CD4-positive, alpha-beta T cell treated with Interferon gamma for 1 hour (primary cell): ENCODE measurements around the gene LMF1.
"Not testable (repeated sequence)": the region's sequence is repeated elsewhere in the genome, so short reads cannot be mapped to it uniquely, and the experiment has no call there.

Experiments used
- DNase-seq: peaks from one replicate; pipeline ENCODE4 v3.0.0-alpha.2; 2020

The LMF1 gene

GRCh38 chr16:842061-842476, 128.7 kb downstream of the LMF1 start:
- no peak for DNase-seq

- DNase-seq = no peak
Observed at GRCh38 chr16:841455-842060, 129.2 kb downstream of the LMF1 start.

GRCh38 chr16:840561-841454, 130.0 kb downstream of the LMF1 start:
- no peak for DNase-seq

DNA sequence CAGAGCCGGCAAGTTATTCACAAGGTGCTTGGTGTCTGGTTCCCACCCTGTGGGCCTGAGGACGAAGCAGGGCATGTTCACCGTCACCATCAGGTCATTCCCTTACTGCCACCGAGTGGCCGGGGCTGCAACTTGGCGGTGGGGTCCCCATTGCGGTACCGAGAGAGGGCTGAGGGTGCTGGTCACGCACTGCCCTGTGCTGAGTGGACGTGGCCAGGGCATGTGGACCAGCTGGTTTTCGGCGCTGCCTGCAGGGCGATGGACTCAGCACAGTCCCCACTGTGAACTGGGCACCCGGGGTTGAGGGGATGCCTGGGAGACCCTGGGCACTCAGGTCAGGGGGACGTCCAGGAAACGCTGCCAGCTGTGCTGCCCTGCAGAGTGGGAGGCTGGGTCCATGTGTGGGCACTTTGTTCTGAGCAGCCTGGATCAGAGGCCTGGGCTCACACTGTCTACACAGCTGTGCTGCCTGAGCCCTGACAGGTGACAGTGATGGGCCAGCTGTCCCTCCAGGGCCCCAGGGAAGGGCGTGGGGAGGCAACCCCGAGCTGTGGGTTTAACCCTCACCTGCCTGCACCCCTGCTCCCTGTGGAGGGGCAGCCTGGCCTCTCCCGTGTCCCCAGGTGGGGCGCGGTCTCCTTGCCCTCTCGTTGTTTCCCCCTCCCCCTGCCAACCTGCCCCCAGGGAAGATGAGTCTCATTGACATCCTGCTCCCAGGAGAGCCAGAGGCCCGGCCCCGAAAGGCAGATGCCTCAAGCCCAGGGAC, 131.0 kb downstream of the LMF1 start:
- DNase-seq = no peak

DNA sequence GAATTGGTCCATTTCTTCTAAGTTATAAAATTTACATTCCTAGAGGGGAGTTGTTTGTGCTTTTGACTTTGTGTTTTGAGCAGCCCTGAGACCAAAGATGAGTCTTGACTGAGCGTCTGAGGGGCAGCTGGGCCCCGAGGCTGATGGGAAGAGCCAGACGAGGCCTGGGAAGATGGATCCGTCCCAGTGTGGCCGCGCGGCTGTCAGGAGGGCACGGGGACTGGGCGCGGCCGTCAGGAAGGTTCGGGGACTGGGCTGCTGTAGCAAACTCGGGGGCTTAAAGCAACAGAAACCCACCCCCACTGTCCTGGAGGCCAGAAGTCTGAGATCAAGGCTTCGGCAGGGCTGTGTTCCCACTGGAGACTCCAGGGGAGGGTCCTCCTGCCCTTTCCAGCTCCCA, 132.0 kb downstream of the LMF1 start:
- DNase-seq = no peak

DNA sequence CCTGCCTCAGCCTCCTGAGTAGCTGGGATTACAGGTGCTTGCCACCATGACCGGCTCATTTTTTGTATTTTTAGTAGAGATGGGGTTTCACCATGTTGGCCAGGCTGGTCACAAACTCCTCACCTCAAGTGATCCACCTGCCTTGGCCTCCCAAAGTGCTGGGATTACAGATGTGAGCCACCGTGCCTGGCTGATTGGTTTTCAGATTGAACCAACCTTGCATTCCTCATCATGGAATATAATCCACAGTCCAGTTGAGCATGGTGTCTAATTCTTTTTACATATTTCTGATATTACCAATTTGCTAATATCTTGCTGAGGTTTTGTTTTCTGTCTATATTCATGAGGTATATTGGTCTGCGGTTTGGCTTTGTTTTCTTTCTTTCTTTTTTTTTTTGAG, 134.0 kb downstream of the LMF1 start:
- not testable (repeated sequence) for DNase-seq

DNA sequence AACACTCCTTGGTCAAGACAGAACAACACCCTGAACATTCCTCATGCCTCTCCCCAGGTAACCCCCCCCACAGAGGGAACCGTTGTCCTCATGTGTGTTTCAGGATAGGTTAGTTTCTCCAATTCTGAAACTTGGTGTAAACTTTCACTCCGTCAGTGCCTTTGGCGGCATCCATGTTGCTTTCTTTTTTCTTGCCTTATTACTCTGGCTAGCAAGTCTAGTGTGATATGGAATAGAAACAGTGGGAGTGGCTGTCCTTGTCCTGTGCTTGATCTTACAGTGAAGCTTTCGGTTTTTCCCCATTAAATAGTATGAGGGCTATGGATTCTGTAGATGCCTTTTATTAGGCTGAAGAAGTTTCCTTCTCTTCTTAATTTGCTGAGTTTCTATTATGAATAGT, 134.6 kb downstream of the LMF1 start:
- no peak for DNase-seq

DNA sequence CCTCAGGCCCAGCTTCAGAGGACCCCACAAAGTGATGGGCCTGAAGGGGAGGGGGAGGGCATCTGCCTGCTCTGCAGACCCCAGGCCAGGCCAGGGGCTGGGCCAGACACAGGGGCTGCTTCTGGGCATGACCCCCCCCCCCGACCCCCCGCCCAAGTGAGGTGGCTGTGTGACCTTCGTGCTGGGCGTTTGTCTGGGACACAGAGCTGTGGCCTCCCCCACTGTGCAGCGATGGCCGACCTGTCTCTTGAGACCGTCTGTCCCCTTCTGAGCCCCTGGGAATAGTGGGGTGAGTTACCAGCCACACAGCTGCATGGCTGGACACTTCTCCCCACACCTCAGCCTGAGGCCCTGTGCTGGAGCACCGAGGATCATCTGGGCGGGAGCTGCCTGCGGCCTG, 135.4 kb downstream of the LMF1 start:
- no peak for DNase-seq

- no peak for DNase-seq
Observed at GRCh38 chr16:833411-833810, 137.4 kb downstream of the LMF1 start.

DNA sequence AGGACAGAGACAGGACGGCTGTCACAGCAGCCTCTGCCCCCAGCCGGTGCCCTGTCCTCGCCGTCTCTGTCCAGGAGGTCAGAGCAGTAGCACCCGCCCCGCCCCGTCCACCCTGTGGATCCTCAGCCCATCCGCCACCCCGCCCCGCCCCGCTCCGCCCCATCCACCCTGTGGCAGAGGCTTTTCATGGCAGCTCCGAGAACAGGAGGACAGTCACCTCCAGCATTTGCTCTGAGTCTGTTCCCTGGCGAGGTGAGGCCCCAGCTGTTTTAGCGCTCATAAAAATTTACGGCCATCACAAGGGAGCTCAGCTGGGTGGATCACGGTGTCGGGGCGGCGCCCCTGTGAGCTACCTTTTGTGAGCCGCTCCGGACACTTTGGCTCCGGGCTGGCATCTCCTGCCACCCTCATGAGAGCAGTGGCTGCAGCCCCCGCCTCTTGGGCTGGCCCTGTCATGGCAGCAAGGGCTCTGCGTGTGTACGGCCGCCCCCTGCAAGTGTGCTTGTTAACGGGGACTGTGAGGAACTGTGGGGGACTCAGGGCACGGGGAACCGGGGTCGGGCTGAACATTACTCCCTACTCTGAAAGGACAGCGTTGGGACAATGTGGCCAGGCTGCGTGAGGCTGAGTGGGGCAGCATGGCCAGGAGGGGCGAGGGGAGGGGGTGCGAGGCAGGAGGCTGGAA, 138.0 kb downstream of the LMF1 start:
- no peak for DNase-seq

DNA sequence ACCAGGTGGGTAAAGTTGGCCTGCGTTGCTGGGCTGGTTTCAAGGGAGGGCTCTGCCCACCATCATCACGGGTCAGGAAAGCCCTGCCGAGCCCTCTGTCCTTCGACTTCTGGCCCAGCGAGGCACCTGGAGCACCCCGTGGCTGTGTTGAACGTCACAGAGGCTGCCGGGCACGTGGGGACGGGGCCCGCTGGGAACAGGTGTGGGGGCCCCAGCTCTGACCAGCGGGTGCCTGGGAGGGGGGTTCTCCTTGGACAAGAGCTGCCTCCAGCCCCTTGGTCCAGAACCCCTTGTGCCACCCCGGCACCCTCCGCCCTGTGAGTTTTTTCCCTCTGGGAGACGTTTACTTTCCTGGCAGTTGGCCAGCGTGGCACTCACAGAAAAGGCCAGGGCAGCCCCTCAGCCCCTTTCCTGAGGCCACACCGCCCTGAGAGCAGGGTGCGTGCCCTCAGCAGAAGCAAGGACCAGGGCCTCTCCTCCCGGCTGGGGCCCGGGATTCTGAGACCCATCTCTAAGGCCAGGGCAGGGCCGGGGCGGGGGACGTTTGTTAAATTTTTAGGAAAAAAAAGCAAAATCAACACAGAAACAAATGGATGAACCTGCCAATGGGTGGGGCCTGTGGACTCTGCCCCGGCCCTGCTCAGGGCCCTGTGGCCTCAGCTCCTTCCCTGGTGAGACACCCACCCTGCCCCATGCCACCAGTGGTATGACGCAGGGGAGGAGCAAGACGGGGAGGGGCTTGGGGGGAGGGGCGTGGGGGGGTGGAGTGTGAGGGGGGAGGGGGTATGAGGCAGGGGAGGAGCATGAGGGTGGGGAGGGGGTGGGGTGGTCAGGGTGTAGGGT, 139.0 kb downstream of the LMF1 start:
- no peak for DNase-seq

DNA sequence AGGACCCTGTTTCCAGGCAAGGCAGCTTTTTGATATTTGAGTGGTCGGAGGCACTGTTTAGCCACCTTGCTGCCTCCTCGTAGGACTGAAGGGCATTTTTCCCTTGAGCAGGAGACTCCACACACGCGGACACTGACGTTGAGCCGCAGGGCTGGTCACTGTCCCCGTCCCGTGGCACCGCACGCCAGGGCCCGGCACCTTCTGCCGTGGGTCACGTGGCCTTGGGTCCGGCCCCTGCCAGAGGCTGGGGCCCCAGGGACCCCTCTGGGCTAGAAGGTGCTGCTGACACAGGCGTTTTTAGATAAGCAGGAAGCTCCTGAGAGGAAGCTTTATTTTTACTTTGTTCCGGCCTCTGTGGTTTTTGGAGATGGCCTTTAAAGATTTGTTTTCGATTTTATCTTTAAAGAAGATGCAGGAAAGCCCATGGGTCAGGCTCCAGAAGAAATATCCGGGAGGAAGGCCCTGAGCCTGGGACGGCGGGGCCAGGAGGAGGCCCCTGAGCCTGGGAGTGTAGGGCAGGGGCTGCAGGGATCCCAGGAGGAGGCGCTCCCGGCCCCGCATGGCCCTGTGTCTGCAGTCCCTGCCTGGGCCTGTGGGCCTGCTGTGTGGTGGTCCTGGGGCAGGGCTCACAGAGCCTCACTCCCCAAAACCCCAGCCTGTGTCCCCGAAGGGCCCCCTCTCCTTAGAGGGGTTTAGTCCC, 139.8 kb downstream of the LMF1 start:
- no peak for DNase-seq

DNA sequence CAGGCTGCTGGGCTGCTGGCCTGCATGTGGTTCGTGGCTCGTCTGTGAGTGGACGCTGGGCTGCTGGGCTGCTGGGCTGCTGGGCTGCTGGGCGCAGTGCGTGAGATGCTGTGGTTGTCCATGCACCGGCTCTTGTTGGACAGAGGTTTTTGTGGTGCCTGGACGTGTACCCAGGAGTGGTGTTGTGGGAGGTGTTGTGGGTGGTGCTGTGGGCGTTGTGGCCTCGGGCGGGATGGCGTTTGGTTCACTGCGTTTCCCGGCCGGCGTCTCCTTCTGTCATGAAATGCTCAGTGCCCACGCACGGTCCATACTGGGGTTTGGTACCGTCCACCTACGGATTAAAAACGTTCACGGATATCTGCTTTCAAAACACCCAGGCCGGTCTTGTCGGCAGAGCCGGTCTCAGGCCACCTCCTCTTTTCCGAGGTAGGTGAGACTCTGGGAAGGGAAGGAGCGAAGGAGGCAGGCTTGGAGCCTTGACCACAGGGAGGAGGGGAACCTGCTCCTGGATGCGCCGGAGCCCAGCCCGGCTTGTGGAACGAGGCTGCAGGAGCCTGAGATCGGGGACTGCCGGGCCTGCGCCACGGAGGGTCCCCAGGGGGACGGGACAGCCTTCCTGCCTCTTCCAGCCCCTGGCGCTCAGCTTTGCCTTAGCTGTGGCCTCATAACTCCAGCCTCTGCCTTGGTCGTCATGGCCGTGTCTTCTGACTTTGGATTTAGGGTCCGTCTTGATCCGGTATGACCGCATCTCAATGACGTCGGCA, 140.5 kb downstream of the LMF1 start:
- no peak for DNase-seq

GRCh38 chr16:828891-829290, 141.9 kb downstream of the LMF1 start:
- no peak for DNase-seq

DNA sequence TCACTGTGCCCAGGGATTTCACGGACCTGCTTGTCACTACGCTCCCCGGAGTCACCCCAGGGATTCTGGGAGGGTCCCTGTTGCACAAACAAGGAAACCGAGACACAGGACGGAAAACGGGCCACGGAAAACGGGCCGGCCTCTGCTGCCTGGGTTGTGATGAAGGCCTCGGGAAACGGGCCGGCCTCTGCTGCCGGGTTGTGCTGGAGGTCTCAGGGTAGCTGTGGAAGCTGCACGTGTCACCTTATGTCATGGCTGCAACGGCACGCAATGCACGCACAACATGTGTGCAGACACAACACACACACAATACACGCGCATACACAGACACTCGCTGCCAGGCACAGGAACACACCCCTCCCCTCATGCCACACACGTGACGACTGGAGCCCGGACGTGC, 143.3 kb downstream of the LMF1 start:
- DNase-seq = no peak

GRCh38 chr16:825341-826061, 145.3 kb downstream of the LMF1 start:
- no peak for DNase-seq

GRCh38 chr16:824601-825000, 146.2 kb downstream of the LMF1 start:
- no peak for DNase-seq

DNA sequence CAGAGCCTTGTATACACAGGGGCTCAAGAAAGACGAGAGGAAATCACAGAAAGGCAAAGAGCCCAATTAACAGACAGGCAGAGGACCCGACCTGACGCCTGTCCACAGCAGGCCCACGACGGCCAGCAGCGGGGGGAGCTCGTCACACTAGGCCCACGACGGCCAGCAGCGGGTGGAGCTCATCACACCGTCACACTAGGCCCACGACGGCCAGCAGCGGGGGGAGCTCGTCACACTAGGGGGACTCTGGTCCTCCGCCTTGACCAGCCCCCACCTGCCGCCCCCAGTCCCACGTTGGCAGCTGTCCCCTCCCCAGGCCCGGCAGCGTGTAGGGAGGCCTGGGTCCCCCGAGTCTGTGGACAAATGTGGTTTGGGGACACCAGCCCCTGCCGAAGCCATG, 146.6 kb downstream of the LMF1 start:
- DNase-seq = no peak

DNA sequence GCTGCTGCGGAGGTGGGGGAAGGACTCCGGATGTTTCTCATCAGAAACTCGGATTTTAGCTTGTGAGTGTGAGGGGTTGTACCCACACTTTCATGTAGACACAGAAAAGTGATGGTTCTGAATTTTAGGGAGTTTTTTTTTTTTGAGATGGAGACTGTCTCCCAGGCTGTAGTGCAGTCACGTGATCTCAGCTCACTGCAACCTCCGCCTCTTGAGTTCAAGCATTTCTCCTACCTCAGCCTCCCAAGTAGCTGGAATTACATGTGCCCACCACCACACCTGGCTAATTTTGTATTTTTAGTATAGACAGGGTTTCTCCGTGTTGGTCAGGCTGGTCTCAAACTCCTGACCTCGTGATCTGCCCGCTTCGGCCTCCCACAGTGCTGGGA, 147.9 kb downstream of the LMF1 start:
- no peak for DNase-seq
